Measurements from ENCODE around the gene RILPL2.
"Not testable (repeated sequence)": the region's sequence is repeated elsewhere in the genome, so short reads cannot be mapped to it uniquely, and the experiment has no call there.

The RILPL2 gene

DNA sequence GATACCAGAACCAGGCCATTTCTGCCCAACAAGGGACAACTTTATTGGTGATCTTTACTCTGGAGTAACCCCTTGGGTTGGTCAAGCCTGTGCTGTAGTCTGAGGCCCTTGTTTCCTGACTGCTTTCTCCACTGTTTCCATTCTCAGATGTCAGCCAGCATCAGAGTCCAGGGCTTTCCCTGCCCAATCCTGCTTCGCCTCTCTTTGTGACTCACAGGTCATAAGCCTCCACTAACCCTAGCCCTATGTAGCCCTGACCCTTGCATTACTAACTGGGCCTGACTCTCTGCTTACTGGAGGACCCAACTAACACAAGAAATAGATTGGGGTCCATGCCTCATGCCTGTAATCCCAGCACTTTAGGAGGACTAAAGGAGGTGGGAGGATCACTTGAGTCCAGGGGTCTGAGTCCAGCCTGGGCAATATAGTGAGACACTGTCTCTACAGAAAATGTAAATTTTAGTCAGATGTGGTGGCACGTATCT, 12.8 kb upstream of the RILPL2 start:
- no peak for FAIRE-seq

DNA sequence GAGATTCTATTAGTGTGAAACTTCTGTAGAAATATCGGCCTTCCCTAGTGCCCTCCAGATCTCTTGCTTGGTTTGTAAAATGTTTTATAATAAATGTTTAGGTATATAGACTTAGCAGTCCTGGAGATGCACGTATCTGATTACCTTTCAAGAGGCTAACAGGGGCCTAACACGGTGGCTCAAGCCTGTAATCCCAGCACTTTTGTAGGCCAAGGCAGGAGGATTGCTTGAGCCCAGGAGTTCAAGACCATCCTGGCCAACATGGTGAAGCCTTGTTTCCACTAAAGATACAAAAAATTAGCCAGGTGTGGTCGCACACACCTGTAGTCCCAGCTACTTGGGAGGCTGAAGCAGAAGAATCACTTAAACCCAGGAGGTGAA, 9.8 kb upstream of the RILPL2 start:
- FAIRE-seq, result no peak

DNA sequence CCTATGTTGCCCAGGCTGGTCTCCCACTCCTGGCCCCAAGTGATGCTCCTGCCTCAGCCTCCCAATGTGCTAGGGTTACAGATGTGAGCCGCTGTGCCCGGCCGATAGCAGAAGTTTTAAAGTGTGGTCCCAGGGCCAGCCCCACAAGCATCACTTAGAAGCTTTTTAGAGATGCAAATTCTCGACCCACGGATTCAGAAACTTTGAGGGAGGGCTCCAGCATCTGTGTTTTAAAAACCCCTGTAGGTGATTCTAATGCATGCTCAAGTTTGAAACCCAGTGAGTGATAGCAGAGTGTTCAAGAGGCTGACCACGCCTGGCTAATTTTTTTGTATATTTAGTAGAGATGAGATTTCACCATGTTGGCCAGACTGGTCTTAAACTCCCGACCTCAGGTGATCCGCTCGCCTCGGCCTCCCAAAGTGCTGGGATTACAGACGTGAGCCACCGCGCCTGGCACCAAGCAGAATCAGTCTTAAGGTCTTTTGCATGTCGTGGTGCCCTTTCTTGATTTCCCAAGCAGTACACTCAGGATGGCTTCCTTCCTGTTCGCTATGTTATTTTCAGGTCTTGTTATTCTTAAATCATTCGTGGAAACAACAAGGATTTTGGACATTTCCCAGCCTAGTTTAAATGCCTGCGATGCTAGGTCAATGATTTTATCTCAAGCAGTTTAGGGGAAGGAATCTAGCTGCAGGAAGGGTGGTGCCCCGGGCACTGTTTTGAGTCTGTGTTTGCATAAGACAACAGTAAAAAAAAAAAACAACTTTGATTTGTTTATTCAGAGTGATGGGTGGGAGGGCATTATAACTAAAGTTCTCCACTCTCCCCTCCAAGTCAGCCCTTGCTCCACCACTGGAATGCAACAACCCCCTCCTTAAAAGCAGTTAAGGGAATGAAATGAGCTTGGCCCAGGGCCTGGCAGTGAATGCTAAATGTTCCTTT, 9.2 kb upstream of the RILPL2 start:
- FAIRE-seq, result peak; percentile 67

- no peak for FAIRE-seq
Measured at GRCh38 chr12:123444092-123445026, 7.9 kb upstream of the RILPL2 start.

DNA sequence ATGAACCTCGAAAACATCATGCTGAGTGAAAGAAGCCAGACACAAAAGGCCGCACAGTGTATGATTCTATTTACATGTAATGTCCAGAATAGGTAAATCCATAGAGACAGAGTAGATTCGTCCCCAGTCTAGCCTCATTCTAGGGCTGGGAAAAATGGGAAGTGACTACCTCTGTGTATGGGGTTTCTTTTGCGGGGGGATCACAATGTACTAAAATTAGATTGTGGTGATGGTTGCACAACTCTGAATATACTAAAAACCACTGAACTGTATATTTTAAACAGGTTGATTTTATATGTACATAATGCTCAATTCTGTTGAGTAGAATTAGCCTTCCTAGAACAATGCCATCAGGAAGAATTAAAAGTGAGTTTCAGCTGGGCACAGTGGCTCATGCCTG, 6.3 kb upstream of the RILPL2 start:
- FAIRE-seq, result no peak

GRCh38 chr12:123441523-123442164, 5.2 kb upstream of the RILPL2 start:
- FAIRE-seq, result no peak

- no peak for FAIRE-seq
Measured at GRCh38 chr12:123435636-123436016, 858 bp downstream of the RILPL2 start.

- no peak for FAIRE-seq
Measured at GRCh38 chr12:123433615-123434014, 2.9 kb downstream of the RILPL2 start.

DNA sequence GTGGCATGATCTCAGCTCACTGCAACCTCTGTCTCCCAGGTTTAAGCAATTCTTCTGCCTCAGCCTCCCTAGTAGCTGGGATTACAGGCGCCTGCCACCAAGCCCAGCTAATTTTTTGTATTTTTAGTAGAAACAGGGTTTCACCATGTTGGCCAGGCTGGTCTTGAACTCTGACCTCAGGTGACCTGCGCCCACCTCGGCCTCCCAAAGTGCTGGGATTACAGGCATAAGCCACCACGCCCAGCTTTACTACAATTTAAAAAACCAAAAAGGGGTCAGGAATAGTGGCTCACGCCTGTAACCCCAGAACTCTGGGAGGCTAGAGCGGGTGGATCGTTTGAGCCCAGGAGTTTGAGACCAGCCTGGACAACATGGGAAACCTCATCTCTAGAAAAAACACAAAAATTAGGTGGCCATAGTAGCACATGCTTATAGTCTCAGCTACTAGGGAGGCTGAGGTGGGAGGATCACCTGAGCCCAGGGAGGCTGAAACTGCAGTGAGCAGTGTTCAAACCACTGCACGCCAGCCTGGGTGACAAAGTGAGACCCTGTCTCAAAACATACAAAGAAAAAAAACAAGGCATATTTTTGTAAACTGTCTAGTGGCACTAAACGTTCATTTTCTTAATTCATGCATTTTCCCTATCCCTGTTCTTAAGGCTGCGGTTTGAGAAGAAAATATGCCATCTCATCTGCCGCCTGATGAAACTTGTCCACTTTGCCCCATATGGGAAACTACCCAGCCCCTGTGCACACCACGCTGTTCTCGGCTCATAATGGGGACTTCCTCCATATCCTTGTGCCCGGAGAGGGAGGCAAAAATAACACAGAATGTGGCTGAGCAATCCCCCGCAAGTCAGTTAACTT, 4.3 kb downstream of the RILPL2 start:
- FAIRE-seq, result not testable (repeated sequence)

DNA sequence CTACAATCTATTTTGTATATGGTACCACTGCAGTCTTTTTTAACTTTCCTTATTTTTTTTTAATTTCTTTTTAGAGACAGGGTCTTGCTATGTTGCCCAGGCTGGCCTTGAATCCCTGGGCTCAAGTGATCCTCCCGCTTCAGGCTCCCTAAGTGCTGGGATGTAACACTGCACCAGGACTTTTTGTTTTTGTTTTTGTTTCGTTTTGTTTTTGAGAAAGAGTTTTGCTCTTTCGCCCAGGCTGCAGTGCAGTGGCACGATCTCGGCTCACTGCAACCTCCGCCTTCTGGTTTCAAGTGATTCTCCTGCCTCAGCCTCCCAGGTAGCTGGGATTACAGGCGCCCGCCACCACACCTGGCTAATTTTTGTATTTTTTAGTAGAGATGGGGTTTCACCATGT, 7.4 kb downstream of the RILPL2 start:
- FAIRE-seq, result not testable (repeated sequence)

- no peak for FAIRE-seq
Measured at GRCh38 chr12:123428591-123428990, 7.9 kb downstream of the RILPL2 start.

- no peak for FAIRE-seq
Measured at GRCh38 chr12:123427036-123427769, 9.3 kb downstream of the RILPL2 start.

DNA sequence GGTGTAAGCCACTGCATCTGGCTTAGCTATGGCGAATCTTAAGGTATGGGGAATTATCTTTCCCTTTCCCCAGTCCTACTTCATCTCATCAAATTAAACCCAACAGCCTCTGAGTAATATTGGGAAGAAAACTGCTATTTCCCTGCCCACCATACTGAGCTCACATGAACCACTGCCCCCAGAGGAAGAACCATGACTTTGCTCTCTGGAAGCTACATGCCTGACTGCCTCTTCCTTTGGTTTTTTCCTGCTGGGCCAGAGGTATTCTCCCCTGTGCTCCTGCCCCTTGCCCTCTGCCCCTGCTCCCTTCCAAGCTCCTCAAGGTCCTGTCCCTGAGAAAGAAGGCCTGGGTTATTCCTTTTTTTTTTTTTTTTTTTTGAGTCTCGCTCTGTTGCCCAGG, 15.2 kb downstream of the RILPL2 start:
- FAIRE-seq, result no peak

DNA sequence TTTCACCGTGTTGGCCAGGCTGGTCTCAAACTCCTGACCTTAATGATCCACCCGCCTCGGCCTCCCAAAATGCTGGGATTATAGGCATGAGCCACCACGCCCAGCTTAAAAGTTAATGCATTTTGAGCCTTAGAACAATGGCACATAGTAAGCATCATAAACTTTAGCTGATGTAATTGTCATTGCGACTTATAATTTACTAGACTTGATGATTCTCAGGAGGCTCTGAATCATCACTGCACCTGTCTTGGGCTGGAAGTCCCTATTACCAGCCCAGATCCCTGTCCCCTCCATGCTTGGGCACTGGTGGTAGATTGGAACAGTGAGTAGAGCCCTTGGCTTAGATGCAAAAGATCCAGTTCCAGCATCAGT, 26.5 kb downstream of the RILPL2 start:
- no peak for FAIRE-seq

GRCh38 chr12:123409284-123410040, 27.0 kb downstream of the RILPL2 start:
- not testable (repeated sequence) for FAIRE-seq

- not testable (repeated sequence) for FAIRE-seq
Measured at GRCh38 chr12:123408619-123409018, 27.9 kb downstream of the RILPL2 start.

DNA sequence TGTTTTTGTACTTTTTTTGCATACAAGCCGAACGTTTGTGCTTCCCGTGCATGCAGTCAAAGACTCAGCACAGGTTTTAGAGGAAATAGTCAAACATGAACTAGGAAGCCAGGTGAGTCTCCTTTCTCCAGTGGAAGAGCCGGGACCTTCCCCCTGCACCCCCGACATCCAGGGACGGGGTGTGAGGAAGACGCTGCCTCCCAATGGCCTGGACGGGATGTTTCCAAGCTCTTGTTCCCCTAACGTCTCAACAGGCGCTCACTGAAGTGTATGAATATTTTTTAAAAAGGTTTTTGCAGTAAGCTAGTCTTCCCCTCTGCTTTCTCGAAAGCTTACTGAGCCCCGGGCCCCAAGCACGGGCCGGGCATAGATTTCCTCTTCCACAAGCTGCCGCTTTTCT, 28.6 kb downstream of the RILPL2 start:
- FAIRE-seq, result not testable (repeated sequence)

DNA sequence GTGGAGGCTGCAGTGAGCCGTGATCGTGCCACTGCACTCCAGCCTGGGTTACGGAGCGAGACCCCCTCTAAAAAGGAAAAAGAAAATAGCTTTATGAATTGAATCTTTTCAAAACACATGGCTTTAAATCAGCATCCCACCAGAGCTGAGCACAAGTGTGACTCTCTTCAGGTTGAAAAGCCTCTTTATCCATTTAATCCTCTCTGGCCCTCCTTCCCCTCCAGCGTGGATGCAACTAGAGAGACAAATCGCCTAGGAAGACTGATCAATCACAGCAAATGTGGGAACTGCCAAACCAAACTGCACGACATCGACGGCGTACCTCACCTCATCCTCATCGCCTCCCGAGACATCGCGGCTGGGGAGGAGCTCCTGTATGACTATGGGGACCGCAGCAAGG, 29.2 kb downstream of the RILPL2 start:
- not testable (repeated sequence) for FAIRE-seq

DNA sequence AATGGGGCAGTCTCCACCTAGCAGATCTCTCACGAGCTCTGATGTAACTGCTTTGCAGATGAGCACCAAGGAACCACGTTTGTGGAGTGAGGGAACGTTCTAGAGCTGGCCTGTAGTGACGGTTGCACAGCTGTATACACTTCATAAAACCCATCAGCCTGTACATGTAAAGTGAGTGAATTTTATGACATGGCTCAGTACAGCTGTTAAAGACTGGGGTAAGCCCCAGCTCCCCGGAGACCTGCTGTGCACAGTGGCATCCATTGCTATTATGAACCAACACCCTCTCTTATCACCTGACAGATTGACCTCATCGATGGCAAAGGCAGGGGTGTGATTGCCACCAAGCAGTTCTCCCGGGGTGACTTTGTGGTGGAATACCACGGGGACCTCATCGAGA, 31.9 kb downstream of the RILPL2 start:
- no peak for FAIRE-seq
